NCI-H526 (cell line): ENCODE measurements around the gene AXIN2.
"Not testable (repeated sequence)": the region's sequence is repeated elsewhere in the genome, so short reads cannot be mapped to it uniquely, and the experiment has no call there.

Experiments
- DNase-seq, 2 experiments: peaks; one replicate each; lab custom pipeline; 2025; lab: John Stamatoyannopoulos, UW

Gene AXIN2

DNA sequence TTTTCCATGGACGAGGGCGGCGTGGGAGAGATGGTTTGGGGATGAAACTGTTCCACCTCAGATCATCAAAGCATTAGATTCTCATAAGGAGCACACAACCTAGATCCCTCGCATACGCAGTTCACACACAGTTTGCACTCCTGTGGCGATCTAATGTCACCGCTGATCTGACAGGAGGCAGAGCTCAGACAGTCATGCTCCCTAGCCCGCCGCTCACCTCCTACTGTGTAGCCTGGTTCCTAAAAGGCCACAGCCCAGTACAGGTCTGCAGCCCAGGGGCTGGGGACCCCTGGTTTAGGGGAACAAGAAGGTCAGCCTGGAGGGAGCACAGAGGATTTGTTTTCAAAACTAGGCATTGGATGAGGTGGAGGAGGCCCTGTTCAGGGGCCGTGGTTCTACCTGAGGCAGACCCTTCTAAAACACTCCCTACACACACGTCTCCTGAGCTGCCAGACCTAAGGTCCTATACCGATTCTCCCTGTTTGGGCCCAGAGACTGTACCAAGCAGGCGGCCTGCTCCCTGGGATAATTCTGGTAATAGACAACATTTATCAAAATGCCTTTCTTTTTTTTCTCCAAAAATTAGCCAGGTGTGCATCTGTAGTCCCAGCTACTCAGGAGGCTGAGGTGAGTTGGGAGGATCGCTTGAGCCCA lies 38.6 kb downstream of the AXIN2 start:
- DNase-seq = no peak

GRCh38 chr17:65519462-65519861 lies 42.0 kb downstream of the AXIN2 start:
- DNase-seq = no peak

- no peak for DNase-seq
Observed at GRCh38 chr17:65518256-65518655, 43.2 kb downstream of the AXIN2 start.

DNA sequence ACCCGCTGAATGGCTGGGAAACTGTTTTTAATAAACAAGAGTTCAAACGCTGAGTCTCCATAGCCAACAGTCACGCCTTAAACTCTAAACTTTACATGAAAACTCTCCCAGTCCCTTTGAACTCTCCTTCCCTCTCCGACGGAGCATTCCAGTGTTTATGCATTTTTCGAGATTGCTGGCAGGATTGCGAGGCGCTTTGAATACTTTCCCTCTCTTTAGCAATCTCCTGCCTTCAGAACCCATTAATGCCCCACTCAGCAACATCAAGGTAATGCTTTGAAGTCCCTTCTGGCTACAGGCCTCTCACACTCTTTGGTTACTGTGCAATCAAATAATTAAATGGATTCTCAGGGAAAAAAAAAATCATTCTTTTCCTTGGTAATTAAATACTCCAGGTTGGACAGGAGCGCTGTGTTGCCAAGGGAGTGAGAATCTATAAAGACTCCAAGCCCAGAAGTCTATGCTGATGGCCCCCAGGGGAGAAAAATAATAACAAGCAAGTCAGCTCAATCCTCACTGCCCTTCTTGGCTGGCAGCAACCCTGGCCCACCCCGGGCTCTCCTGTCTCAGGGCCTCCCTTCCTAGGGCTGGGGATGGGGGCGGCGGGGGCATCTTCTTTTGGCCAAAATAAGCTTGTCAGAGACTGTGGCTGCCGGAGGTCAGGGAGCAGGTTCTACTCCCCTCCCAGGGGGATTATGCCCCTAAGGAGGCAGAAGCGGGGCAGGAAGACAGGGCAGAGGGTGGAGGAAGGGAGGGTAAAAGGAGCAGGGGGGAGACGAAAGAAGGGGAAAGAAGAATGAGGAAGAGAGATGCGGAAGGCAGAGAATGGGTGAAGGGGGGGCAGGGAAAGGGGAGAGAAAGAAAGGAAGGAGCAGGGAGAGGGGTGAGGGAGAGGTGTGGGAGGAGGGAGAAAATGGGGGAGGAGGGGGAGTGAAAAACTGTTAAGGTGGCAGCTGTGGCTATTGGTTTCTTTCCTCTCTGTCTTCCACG lies 45.2 kb downstream of the AXIN2 start:
- no peak for DNase-seq

GRCh38 chr17:65515512-65515911 lies 45.9 kb downstream of the AXIN2 start:
- DNase-seq = no peak

DNA sequence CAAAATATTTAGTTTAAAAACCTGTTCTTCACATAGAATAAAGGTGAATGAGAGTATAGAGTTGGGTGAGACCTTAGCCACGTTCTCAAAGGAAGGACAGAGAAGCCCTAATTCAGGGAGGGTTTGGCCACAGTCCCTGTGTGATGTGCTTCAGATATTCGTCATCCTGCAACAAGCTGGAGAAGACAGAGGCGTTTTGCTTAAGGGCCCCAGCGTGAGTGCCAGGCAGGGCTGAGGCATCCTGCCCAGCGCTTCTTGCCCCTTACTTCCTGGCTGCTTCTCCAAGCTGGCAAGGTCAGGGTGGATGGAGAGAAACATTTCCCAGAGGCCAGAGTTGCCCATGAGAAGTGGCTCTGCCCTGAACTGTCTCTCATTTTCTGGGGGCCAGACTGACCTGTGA lies 46.9 kb downstream of the AXIN2 start:
- no peak for DNase-seq

DNA sequence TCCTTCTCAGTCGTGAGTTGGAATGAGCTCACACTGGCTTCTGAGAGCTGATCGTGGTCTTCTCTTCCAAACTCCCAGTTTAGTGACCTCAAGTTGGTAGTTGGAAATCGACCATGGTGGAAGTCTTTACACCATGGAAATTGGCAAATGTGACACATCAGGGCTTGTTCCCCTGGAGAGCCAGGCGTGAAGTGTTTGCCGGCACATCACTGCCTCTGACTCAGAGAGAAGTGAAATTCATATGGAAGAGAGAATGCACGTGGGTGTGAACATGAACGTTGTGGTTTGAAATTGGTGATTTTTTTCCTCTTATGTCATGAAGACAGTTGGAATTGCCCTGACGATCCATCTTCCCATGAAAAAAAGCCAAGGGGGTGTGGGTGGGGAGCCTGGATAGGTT lies 47.4 kb downstream of the AXIN2 start:
- no peak for DNase-seq

DNA sequence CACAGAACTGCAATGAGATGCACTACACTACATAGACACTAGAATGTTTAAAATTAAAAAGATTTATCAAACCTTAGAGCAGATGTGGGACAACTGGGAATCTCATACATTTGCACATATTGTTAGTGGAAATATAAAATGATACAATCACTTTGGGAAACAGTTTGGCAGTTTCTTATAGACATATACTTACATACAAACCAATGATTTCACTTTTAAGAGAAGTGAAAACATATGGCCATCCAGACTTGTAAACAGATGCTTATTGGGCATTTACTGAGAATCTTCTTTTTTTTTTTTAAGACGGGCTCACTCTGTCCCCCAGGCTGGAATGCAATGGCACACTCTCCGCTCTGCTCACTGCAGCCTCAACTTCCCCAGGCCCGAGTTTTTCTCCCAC lies 50.1 kb downstream of the AXIN2 start:
- DNase-seq = no peak

GRCh38 chr17:65509032-65509431 lies 52.4 kb downstream of the AXIN2 start:
- no peak for DNase-seq

- not testable (repeated sequence) for DNase-seq
Observed at GRCh38 chr17:65504673-65505072, 56.8 kb downstream of the AXIN2 start.

GRCh38 chr17:65504141-65504540 lies 57.3 kb downstream of the AXIN2 start:
- DNase-seq = no peak

GRCh38 chr17:65503557-65503956 lies 57.9 kb downstream of the AXIN2 start:
- DNase-seq = no peak

DNA sequence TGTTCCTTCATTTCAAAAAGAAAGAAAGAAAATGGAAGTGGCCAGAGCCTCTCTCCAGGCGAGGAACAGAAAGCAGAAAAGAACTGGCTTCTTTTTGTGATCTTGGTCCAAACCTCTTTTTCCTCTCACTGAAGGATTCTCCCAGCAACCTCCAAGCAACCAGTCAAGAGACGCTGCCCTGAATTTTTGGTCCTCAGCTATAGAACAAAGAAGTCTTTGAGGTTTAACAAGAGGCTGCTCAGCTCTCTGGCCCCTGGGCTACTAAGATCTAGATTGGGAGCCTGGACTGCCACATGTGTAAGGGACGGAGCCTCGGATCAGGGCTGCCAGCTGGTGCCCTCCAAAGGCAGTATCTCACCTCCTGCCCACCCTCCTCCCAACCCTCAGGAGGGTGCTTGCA lies 62.6 kb downstream of the AXIN2 start:
- no peak for DNase-seq

GRCh38 chr17:65496801-65497200 lies 64.6 kb downstream of the AXIN2 start:
- DNase-seq = no peak

DNA sequence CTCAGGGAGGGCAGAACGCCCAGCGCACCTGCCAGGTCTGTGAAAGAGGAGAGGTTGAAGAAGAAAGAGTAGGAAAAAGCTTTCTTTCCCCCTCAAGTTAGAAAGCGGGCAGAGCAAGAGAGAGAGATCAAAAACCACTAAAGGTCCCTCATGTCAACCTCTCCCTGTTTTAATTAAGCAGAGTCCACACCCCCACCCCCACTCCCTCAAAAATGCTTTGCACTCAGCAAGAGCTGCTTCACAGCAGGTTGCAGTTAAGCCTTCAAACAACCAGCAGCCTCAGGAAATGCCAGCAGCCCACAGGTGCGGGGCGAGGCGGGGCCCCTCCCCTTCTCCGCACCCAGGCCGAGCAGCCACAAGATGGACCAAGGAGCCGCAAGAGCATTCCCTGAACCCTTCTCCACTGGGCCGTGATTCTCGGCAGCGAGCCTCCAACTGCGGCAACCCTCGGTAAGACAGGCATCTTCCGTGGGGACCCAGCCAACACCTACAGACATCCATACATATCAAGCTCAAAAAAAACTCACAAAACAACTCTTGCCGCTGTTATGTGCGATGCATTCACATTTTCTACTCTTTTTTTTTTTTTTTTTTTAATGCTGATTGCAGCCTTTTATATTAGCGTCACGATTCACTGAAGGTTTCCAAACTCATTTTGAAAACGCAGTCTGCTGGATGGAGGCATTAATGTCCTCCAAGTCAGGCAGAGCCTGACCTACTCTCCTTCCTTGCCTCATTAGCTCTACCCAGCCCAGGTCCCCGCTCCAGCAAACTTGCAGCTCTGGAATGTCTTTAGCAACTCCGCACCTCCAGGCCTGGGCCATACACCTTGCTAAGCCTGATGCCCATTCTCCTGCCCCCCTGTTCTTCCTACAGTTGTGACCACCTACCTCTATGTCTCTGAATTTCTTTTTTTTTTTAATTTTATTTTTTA lies 66.1 kb downstream of the AXIN2 start:
- DNase-seq = no peak

- DNase-seq = no peak
Observed at GRCh38 chr17:65489413-65490155, 71.9 kb downstream of the AXIN2 start.

GRCh38 chr17:65488665-65489064 lies 72.8 kb downstream of the AXIN2 start:
- no peak for DNase-seq

DNA sequence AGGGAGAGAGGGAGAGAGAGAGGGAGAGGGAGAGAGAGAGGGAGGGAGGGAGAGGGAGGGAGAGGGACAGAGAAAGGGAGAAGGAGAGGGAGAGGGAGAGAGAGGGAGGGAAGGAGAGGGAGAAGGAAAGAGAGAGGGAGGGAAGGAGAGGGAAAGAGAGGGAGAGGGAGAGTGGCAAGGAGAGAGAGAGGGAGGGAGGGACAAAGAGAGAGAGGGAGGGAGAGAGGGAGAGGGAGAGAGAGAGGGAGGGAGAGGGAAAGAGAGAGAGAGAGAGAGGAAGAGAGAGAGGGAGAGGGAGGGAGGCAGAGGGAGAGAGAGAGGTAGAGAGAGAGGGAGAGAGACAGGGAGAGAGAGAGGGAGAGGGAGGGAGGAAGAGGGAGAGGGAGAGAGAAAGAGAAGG lies 73.5 kb downstream of the AXIN2 start:
- no peak for DNase-seq

- DNase-seq = no peak
Observed at GRCh38 chr17:65487161-65487560, 74.3 kb downstream of the AXIN2 start.

DNA sequence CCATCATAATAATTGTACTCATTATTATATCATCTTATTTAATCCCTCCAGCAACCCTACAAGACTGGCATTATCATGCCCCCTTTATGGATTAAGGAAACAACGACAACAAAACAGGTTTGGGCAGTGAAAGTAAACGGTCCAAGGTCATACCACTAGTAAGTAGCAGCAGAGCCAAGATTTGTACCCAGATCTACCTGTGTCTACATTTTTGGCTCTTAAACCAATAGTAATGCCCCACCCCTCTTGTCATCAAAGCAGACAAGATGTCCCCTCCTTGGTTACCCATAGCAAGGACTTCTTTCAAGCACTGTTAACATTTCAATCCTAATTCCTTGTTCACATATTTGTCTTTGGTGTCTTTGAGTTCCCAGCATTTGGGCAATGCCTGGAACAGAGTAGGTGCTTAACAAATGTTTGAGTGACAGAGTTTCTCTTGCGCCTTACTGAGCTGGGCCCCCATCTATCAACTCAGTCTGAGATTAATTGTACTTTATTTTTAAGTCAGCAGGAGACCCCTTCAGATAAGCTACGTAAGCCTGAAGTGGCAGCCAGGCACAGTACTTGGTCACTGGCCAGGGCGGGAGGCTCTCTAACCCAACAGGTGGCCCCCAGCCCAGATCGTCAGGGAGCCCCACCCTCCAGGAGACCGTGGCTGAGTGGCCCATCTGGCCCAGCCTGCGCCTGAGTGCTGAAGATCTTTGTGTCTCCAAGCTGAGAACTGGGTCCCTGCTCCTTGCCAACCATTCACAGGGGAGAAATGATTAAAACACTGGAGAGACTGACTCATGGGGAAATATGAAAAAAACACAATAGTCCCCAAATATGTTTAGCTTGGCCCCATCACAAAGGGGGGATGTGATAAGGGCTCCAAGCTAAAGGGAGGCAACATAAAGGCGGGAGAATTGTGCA lies 75.8 kb downstream of the AXIN2 start:
- DNase-seq = no peak
